NOMO-1 treated with dmso at 0.1 percent for 144 hours (cell line): ENCODE results near the gene DNMT1.
"Not testable (repeated sequence)": the region's sequence is repeated elsewhere in the genome, so short reads cannot be mapped to it uniquely, and the experiment has no call there.

Source experiments
- DNase-seq: peaks from one replicate; lab custom pipeline; 2025; ENCODE audit not compliant: unreplicated experiment; lab: John Stamatoyannopoulos, UW

DNMT1 gene

GRCh38 chr19:10194500-10195198 is at the start of gene DNMT1:
Gene DNMT1 (minus strand): TSS chr19:10194953. CDS start chr19:10194899, 54 bp downstream.
- peak; percentile 97 for DNase-seq

- DNase-seq, result no peak
These were observed 48.9 kb upstream of the DNMT1 start for GRCh38 chr19:10243606-10244005.

GRCh38 chr19:10241826-10242449 is 47.2 kb upstream of the DNMT1 start:
- not testable (repeated sequence) for DNase-seq

GRCh38 chr19:10238172-10238783 is 43.5 kb upstream of the DNMT1 start:
- no peak for DNase-seq

GRCh38 chr19:10237702-10238101 is 42.9 kb upstream of the DNMT1 start:
- DNase-seq, result no peak

GRCh38 chr19:10235409-10235808 is 40.7 kb upstream of the DNMT1 start:
- not testable (repeated sequence) for DNase-seq

GRCh38 chr19:10235003-10235402 is 40.2 kb upstream of the DNMT1 start:
- no peak for DNase-seq

GRCh38 chr19:10233946-10234345 is 39.2 kb upstream of the DNMT1 start:
- no peak for DNase-seq

- no peak for DNase-seq
These were observed 37.0 kb upstream of the DNMT1 start for GRCh38 chr19:10231612-10232228.

- DNase-seq, result peak; percentile 38
These were observed 36.3 kb upstream of the DNMT1 start, which contains the start of gene S1PR2 for GRCh38 chr19:10230861-10231611. Gene S1PR2 (minus strand): TSS chr19:10231331. CDS start chr19:10224905, 6,426 bp downstream.

GRCh38 chr19:10230173-10230860 is 35.6 kb upstream of the DNMT1 start:
- DNase-seq, result no peak

- no peak for DNase-seq
These were observed 34.2 kb upstream of the DNMT1 start for GRCh38 chr19:10228920-10229319.

GRCh38 chr19:10228393-10228792 is 33.6 kb upstream of the DNMT1 start:
- DNase-seq, result no peak

- DNase-seq, result no peak
These were observed 32.5 kb upstream of the DNMT1 start for GRCh38 chr19:10227026-10227971.

- no peak for DNase-seq
These were observed 31.7 kb upstream of the DNMT1 start for GRCh38 chr19:10226376-10227025.

GRCh38 chr19:10226021-10226375 is 31.2 kb upstream of the DNMT1 start:
- no peak for DNase-seq

- DNase-seq, result no peak
These were observed 29.6 kb upstream of the DNMT1 start for GRCh38 chr19:10224337-10224736.

GRCh38 chr19:10223488-10224213 is 28.9 kb upstream of the DNMT1 start:
- DNase-seq, result no peak
